Measurements from ENCODE around the gene IFNA17. TPM values are rescaled to one million over a fixed set of nuclear protein-coding genes. Genes with fewer than 3 reads are reported as not detected.
"Not testable (repeated sequence)": the region's sequence is repeated elsewhere in the genome, so short reads cannot be mapped to it uniquely, and the experiment has no call there.

The IFNA17 gene
- total RNA-seq, 1 experiment from 2014 or later: not detected

- H3K4me1 Mint-ChIP-seq (ENCODE audit: insufficient read depth, unreplicated experiment); intact Hi-C loops (cut with micrococcal nuclease); H3K27ac Mint-ChIP-seq (ENCODE audit: low read depth, unreplicated experiment); BruUV-seq (replicated peaks); H3K4me3 Mint-ChIP-seq (ENCODE audit: unreplicated experiment); POLR2A ChIA-PET; H3K9me3 Mint-ChIP-seq (ENCODE audit: unreplicated experiment); H3K36me3 Mint-ChIP-seq (ENCODE audit: insufficient read depth, unreplicated experiment): not testable (repeated sequence)
- peak; percentile 17 for TF ChIP-seq CTCF (IDR thresholded peaks at IDR 0.05; ENCODE audit: unreplicated experiment)
- peaks cover 15% of the 10 kb centered on the region for H3K27me3 Mint-ChIP-seq (ENCODE audit: insufficient read depth, unreplicated experiment)
- CTCF ChIA-PET: interaction anchor here (0.7 to 1.1 kb wide), 2 partner anchors 22 to 34 kb away, joined by 3 read pairs; no protein-coding TSS in a partner anchor
- DNase-seq (ENCODE audit: unreplicated experiment): peak; percentile 3
Observed at GRCh38 chr9:21213411-21214326, 14.4 kb downstream of the IFNA17 start.

GRCh38 chr9:21212160-21212559 lies 15.9 kb downstream of the IFNA17 start:
- POLR2A ChIA-PET; H3K36me3 Mint-ChIP-seq (ENCODE audit: insufficient read depth, unreplicated experiment); BruUV-seq (replicated peaks); intact Hi-C loops (cut with micrococcal nuclease); H3K4me1 Mint-ChIP-seq (ENCODE audit: insufficient read depth, unreplicated experiment); H3K4me3 Mint-ChIP-seq (ENCODE audit: unreplicated experiment); H3K9me3 Mint-ChIP-seq (ENCODE audit: unreplicated experiment); DNase-seq (ENCODE audit: unreplicated experiment); H3K27ac Mint-ChIP-seq (ENCODE audit: low read depth, unreplicated experiment): not testable (repeated sequence)
- H3K27me3 Mint-ChIP-seq (ENCODE audit: insufficient read depth, unreplicated experiment): peaks cover 13% of the 10 kb centered on the region
- CTCF ChIA-PET: interaction anchor here (0.6 kb wide), 1 partner anchor 17 kb away, joined by 4 read pairs; no protein-coding TSS in a partner anchor

GRCh38 chr9:21210782-21211181 lies 17.2 kb downstream of the IFNA17 start:
- H3K4me3 Mint-ChIP-seq (ENCODE audit: unreplicated experiment); CTCF ChIA-PET; BruUV-seq (replicated peaks); DNase-seq (ENCODE audit: unreplicated experiment); intact Hi-C loops (cut with micrococcal nuclease); H3K27ac Mint-ChIP-seq (ENCODE audit: low read depth, unreplicated experiment); POLR2A ChIA-PET; H3K36me3 Mint-ChIP-seq (ENCODE audit: insufficient read depth, unreplicated experiment); H3K9me3 Mint-ChIP-seq (ENCODE audit: unreplicated experiment); H3K4me1 Mint-ChIP-seq (ENCODE audit: insufficient read depth, unreplicated experiment): not testable (repeated sequence)
- H3K27me3 Mint-ChIP-seq (ENCODE audit: insufficient read depth, unreplicated experiment): peaks cover 11% of the 10 kb centered on the region

GRCh38 chr9:21210311-21210710 lies 17.7 kb downstream of the IFNA17 start:
- no peaks in the 10 kb centered on the region for H3K9me3 Mint-ChIP-seq (ENCODE audit: unreplicated experiment)
- DNase-seq (ENCODE audit: unreplicated experiment): no peak
- ChIA-PET POLR2A (no interaction called here), CTCF (no interaction called here)
- H3K4me1 Mint-ChIP-seq (ENCODE audit: insufficient read depth, unreplicated experiment): no peaks in the 10 kb centered on the region
- H3K4me3 Mint-ChIP-seq (ENCODE audit: unreplicated experiment): no peak overlapping the region
- peaks cover 11% of the 10 kb centered on the region for H3K27me3 Mint-ChIP-seq (ENCODE audit: insufficient read depth, unreplicated experiment)
- H3K27ac Mint-ChIP-seq (ENCODE audit: low read depth, unreplicated experiment): no peak overlapping the region
- no peaks in the 10 kb centered on the region for H3K36me3 Mint-ChIP-seq (ENCODE audit: insufficient read depth, unreplicated experiment)
- intact Hi-C loops (cut with micrococcal nuclease): no loop called here
- BruUV-seq (replicated peaks): no TSS peak
- TF ChIP-seq CTCF (IDR thresholded peaks at IDR 0.05; ENCODE audit: unreplicated experiment): no peak

GRCh38 chr9:21207043-21207442 lies 21.0 kb downstream of the IFNA17 start, which contains the start of gene IFNA10:
TSS of gene IFNA10 (minus strand) at chr9:21207143. CDS start at chr9:21207097, 46 bp downstream.
- POLR2A ChIA-PET; intact Hi-C loops (cut with micrococcal nuclease): not testable (repeated sequence)

More at GRCh38 chr9:21207043-21207442, 21.0 kb downstream of the IFNA17 start, which contains the start of gene IFNA10:
- H3K4me1 Mint-ChIP-seq (ENCODE audit: insufficient read depth, unreplicated experiment); DNase-seq (ENCODE audit: unreplicated experiment); H3K27ac Mint-ChIP-seq (ENCODE audit: low read depth, unreplicated experiment); BruUV-seq (replicated peaks); H3K36me3 Mint-ChIP-seq (ENCODE audit: insufficient read depth, unreplicated experiment); H3K9me3 Mint-ChIP-seq (ENCODE audit: unreplicated experiment); CTCF ChIA-PET; H3K4me3 Mint-ChIP-seq (ENCODE audit: unreplicated experiment): not testable (repeated sequence)
- H3K27me3 Mint-ChIP-seq (ENCODE audit: insufficient read depth, unreplicated experiment): peaks cover 22% of the 10 kb centered on the region

Measured in MCF 10A (cell line).